AML-193 (cell line): ENCODE measurements around the gene PRIMA1.

Source experiments
- DNase-seq, 2 experiments: peaks; one replicate each; lab custom pipeline; 2025; lab: John Stamatoyannopoulos, UW

The PRIMA1 gene

DNA sequence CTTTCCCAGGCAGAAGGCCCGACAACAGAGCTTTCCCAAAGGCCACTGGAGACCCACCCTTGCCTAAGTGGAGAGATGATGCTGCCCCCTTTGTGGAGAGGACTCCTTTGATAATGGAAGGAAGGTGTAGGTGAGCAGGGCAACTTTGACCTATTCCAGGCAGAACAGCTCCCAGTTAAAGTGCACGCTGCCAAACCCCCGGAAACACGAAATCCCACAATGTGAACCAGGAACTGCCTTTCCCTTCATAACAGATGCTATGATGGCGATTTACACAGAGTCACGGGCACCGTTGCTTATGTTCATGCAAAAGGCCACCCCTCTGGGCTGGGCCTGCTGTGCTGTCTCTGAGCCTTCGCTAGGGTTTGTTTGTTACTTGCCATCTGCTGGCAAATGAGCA, 34.6 kb downstream of the PRIMA1 start:
- no peak for DNase-seq

DNA sequence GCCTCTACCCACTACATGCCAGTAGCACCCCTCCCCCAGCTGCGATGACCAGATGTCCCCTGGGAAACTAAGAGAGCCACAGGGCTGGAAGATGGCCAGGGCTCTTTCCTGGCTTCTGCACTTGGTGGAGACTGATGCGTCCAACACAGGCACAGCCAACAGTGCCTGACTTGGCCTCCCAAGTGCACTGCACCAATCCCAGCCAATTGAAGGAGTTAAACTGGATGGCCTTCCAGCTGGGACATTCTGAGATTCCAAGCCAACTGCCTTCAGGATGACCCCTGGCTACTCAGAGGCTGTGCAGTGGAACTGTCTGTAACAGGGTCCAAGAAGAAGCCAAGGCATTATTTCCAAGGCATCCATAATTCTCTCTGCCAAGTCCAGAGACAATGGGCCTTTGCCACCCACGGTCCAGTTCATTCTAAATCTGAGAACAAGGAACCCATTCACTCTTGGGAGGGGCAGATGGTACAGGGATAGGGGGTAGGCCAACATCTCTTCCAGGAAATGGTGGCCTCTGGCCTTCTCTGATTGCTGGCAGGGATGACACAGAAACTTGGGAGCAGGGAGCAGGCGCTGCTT, 35.2 kb downstream of the PRIMA1 start:
- no peak for DNase-seq

- no peak for DNase-seq
These were observed 36.2 kb downstream of the PRIMA1 start for GRCh38 chr14:93751946-93752655.

DNA sequence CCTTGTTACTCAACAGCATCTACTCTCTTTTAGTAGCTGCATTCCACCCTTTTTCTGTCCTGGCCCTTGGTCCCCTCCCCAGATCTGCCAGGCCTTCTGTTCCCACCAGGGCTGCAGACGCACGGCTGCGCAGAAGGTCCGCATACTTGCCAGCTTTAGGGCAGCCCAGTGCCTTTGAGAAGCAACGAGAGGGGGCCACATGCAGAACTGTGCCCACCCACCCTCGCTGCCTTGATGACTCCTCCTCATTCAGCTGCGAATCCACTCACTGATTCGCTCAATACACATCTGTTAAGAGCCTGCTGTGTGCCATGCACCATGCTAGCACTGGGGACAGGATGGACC, 39.2 kb downstream of the PRIMA1 start:
- no peak for DNase-seq

- no peak for DNase-seq
These were observed 39.8 kb downstream of the PRIMA1 start for GRCh38 chr14:93748208-93749075.

- no peak for DNase-seq
These were observed 40.7 kb downstream of the PRIMA1 start for GRCh38 chr14:93747560-93747959.

DNA sequence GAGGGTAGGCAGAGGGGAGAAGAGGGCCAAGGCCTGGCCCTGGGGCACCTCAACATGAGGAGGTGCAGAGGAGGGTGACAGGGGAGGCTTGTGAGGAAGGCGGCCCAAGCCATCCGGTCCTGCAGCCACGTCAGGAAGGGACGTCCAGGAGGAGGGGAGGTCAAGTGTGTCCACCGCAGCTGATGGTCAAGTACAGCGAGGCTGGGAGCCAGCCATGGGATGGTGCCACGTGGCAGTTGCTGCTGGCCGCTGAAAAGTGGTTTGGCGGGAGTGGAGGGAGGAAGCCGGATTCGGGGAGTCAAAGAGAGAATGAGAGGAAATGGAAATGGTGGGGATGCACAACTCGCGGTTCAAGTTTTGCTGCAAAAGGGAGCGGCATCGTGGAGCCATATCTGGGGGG, 41.2 kb downstream of the PRIMA1 start:
- DNase-seq: no peak

DNA sequence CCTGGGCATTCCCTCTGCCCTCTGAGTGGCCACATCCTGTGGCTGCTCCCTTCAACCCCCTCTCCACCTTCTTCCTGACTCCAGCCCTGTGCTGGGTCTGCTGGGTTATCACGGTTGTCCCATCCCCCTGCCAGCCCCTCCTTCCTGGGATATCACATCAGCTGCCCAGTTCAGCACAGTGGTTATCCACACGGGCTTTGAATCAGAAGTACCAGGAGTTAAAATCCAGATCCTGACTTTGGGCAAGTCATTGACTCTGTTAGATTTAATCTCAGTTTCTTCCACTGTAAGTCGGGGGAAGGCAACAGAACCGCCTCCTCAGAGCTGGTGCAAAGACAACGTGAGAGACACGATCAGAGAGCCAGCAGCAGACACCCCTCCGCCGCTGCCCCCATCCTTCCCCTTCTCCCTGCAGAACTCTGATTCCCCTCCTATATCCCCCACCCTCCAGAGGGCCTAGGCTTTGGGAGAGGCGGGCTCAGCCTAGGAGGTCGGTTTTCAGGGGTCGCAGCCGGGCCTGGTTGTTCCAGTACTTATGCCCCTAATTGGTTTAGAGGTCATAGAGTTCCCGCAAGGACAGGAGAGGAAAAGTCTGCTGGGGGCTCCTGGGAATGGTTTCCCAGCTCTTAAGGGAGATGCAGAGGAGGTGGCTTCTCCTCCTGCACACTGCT, 42.5 kb downstream of the PRIMA1 start:
- DNase-seq: no peak

GRCh38 chr14:93744876-93745275, 43.4 kb downstream of the PRIMA1 start:
- DNase-seq: no peak

DNA sequence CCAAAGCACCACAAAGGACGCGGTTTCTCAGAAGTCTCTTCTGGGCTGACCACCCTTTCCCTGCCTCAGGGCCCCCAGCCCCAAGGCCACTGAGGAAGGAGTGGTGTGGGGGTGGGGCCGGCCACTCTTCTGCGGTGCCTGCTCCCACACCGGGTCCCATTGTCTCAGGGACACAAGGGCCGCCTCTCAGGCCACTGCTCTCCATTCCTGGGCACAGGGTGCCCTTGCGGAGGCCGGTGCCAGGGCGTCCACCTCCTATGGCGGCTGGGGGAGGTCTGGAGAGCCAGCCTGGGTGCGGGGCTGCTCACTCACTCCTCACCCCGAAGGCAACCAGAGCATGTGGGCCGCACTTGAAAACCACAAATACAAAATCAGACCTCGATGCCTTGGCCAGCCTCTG, 44.1 kb downstream of the PRIMA1 start:
- DNase-seq: no peak

DNA sequence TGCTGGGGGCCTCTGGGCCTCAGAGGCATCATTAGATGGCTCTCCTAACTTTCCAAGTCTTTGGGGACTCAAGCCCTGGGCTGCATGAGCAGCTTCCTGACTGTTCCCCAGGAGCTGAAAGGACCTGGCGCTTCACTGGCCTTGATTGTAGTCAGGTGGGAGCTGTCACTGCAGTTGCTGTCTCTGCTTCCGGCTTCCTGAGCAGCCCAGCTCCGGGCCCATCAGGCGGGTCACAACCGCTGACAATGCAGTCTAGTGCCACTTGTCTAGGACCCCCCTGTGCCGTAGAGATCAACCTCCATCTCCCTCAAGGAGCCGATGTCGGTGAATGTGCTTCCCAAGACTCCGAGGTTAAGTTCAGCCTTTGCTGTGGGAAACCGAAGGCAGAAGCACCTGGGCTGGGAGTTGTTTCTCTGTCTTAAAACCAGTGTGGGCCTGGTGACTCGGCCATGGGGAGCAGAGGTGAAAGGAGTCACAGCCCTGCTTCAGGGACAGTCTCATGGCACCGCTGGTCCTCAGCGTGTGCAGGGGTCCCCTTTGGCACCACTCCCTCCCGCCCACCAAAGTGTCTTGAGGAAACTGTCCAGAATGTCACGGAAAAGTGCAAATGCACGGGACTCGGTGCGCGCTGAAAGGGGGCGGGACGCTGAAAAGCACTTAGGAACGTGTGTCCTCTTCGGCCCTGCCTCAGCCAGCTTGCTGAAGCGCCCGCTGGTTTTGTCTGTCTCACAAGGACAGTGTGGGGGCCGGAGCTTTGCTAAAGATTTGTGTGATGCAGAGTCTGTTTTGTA, 44.8 kb downstream of the PRIMA1 start:
- no peak for DNase-seq

- no peak for DNase-seq
These were observed 45.5 kb downstream of the PRIMA1 start for GRCh38 chr14:93742761-93743160.

GRCh38 chr14:93741556-93742230, 46.6 kb downstream of the PRIMA1 start:
- no peak for DNase-seq

DNA sequence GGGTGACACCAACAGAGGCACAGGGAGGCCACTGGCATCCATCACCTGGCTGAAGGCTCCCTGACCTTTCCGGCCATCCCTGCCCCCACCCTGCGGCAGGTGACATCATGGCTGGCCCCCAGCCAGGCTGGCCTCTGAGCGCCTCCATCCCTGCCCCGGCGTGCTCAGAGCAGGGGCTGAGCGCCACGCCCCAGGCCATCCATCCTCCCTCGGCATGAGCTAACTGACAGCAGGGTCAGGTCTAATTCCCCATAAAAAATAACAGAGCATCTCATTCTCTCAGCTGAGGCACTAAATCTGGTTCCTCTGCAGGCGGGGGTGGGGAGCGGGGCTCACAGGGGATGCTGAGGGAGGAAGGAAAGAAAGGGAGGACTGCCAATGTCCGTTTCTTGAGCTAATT, 50.7 kb downstream of the PRIMA1 start:
- no peak for DNase-seq

DNA sequence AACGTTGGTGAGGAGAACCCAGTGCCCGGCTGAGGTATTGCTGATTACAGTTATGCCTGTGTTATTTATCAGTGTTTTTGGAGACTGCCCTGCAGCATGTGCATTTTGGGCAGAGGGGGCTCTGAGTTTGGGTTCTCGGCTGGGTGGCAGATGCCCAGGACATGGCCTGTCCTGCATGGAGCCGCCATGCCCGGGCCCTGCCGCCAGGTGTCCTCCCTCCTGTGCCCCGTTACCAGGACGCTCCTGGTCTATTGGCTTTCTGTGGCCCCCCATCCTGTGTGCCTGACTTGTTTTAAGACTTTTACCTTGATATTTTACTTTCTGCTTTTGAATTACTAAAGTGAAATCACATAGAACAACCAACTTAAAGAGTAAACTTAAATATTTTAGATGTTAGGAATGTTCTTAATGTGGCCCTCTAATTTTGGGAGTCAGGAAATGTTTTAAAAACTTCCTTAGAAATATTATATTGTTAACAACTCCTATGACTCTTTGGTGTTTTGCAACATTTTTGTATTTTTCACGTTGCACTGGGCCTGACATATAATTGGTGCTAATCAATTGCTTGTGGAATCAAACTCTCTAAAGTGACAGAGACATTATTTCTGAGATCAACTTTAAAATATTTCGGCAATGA, 51.8 kb downstream of the PRIMA1 start:
- no peak for DNase-seq

DNA sequence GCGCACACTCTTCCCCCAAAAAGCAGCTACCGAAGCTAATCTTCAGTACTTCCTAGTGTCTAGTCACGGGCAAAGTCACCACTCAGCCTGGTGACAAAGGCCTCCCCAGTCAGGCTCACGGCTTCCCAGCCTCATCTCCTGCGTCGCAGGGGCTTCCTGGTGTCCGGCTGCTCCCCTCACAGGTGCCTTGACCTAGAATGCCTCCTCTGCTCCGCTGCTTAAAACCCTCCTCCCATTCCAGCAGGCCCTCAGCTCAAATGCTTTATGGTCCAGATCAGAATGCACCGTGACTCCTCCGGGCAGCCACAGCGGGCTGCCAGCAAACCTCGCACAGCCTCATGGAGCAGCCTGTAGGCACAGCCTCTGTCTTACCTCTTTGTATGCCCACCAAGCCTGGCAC, 53.1 kb downstream of the PRIMA1 start:
- DNase-seq: no peak

GRCh38 chr14:93734086-93734822, 54.0 kb downstream of the PRIMA1 start:
- DNase-seq: no peak

DNA sequence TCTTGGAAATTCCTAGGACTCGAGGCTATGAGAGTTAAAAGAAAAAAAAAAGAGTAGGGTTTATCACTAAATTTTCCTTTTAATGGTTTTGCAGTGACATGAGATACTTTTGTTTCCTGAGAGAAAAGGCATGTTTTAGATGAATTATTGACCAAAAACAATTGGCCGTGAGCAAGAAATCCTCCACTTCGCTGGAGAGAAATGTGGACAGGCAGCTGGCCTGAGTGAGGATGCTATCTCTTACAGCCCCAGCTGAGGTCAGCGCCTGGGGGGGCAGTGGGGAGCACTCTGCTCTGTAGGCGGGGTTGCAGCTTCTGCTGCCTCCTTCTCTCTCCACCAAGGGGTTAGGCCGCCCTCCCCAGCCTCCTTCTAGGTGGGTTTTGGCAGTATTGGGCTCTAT, 54.7 kb downstream of the PRIMA1 start:
- no peak for DNase-seq

GRCh38 chr14:93733231-93733630, 55.1 kb downstream of the PRIMA1 start:
- DNase-seq: no peak

DNA sequence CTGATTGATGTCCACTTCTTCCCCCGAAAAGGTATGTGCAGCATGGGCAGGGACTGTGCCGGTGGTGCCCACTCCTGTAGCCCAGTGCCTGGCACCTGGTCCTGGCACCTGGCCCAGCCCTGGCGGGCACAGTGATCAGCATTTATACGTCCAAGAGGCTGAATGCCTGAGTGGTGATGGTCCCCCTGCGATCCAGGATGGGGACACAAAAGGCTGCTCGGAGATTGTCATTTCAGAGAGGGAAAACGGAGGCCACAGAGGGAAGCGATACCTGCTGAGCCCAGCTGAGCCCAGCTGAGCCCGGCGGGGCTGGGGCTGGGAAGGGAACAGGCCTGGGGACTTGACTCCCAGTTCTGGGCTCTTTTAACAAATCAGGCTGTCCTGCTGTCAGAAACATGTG, 55.8 kb downstream of the PRIMA1 start:
- DNase-seq: no peak
